Neural crest cell (in vitro differentiated cells): ENCODE results near the gene ART4. TPM values are rescaled to one million over a fixed set of nuclear protein-coding genes. Genes with fewer than 3 reads are reported as not detected.

ENCODE experiments used
- DNase-seq: peaks from one replicate; pipeline ENCODE4 v3.0.0; 2021; ENCODE audit warnings: low read depth, mixed read lengths, low spot score
- H3K27ac Mint-ChIP-seq: one replicate; pipeline ENCODE4 v1.8.0; 2021; ENCODE audit warnings: mild to moderate bottlenecking, mixed read lengths; ENCODE audit not compliant: unreplicated experiment
- H3K27me3 Mint-ChIP-seq: 2 replicates; pipeline ENCODE4 v1.8.0; 2021; ENCODE audit warnings: low read depth, mild to moderate bottlenecking, mixed read lengths
- H3K36me3 Mint-ChIP-seq: 2 replicates; pipeline ENCODE4 v1.8.0; 2021; ENCODE audit warnings: low read depth, mild to moderate bottlenecking, mixed read lengths
- H3K4me1 Mint-ChIP-seq: 2 replicates; pipeline ENCODE4 v1.8.0; 2021; ENCODE audit warnings: mixed read lengths
- H3K4me3 Mint-ChIP-seq: one replicate; pipeline ENCODE4 v1.8.0; 2021; ENCODE audit warnings: mild to moderate bottlenecking, mixed read lengths
- H3K9me3 Mint-ChIP-seq: 2 replicates; pipeline ENCODE4 v1.8.0; 2021; ENCODE audit warnings: mixed read lengths
- CTCF ChIP-seq: fragments of 200-600 bp; sonication (generic); conservative IDR thresholded peaks from 2 replicates; pipeline ENCODE4 v1.5.0; 2021; ENCODE audit warnings: antibody characterized with exemption, mild to moderate bottlenecking
- total RNA-seq: library from RNA; stranded (reverse); gene quantifications from 2 replicates; pipeline ENCODE4 v1.2.1, GENCODE V29; 2021

ART4 gene
- total RNA-seq, 1 donor from 2014 or later: not detected

GRCh38 chr12:14868916-14869506, 25.7 kb upstream of the ART4 start:
- no peak for TF ChIP-seq CTCF
- no peaks in the 10 kb centered on the region for H3K27me3 Mint-ChIP-seq
- no peak for DNase-seq
- H3K4me3 Mint-ChIP-seq: no peak overlapping the region
- H3K27ac Mint-ChIP-seq: no peak overlapping the region
- H3K4me1 Mint-ChIP-seq: peaks cover 11% of the 10 kb centered on the region
- peaks cover 7% of the 10 kb centered on the region for H3K9me3 Mint-ChIP-seq
- peaks cover 9% of the 10 kb centered on the region for H3K36me3 Mint-ChIP-seq

GRCh38 chr12:14860490-14860889, 17.2 kb upstream of the ART4 start:
- no peak overlapping the region for H3K4me3 Mint-ChIP-seq
- H3K27ac Mint-ChIP-seq: no peak overlapping the region
- no peak for TF ChIP-seq CTCF
- H3K27me3 Mint-ChIP-seq: no peaks in the 10 kb centered on the region
- peaks cover 30% of the 10 kb centered on the region for H3K9me3 Mint-ChIP-seq
- H3K36me3 Mint-ChIP-seq: peaks cover 27% of the 10 kb centered on the region
- DNase-seq: no peak
- H3K4me1 Mint-ChIP-seq: peaks cover 12% of the 10 kb centered on the region

GRCh38 chr12:14858513-14858912, 15.2 kb upstream of the ART4 start:
- Mint-ChIP-seq H3K4me1 (peaks cover 8% of the 10 kb centered on the region), H3K9me3 (peaks cover 30% of the 10 kb centered on the region), H3K4me3 (no peak overlapping the region), H3K27me3 (no peaks in the 10 kb centered on the region), H3K36me3 (peaks cover 29% of the 10 kb centered on the region), H3K27ac (no peak overlapping the region)
- no peak for TF ChIP-seq CTCF
- no peak for DNase-seq

- no peak overlapping the region for H3K27ac Mint-ChIP-seq
- no peaks in the 10 kb centered on the region for H3K27me3 Mint-ChIP-seq
- TF ChIP-seq CTCF: no peak
- peaks cover 19% of the 10 kb centered on the region for H3K36me3 Mint-ChIP-seq
- DNase-seq: no peak
- H3K4me3 Mint-ChIP-seq: no peak overlapping the region
- H3K4me1 Mint-ChIP-seq: peaks cover 32% of the 10 kb centered on the region
- peaks cover 18% of the 10 kb centered on the region for H3K9me3 Mint-ChIP-seq
These were observed 11.4 kb upstream of the ART4 start for GRCh38 chr12:14854586-14855183.

- Mint-ChIP-seq H3K27ac (no peak overlapping the region), H3K4me3 (no peak overlapping the region), H3K4me1 (peaks cover 37% of the 10 kb centered on the region), H3K27me3 (no peaks in the 10 kb centered on the region), H3K9me3 (peaks cover 13% of the 10 kb centered on the region), H3K36me3 (peaks cover 14% of the 10 kb centered on the region)
- DNase-seq: no peak
- TF ChIP-seq CTCF: no peak
These were observed 10.6 kb upstream of the ART4 start for GRCh38 chr12:14853961-14854360.
